ENCODE measurements around the gene MT1F.

The MT1F gene

DNA sequence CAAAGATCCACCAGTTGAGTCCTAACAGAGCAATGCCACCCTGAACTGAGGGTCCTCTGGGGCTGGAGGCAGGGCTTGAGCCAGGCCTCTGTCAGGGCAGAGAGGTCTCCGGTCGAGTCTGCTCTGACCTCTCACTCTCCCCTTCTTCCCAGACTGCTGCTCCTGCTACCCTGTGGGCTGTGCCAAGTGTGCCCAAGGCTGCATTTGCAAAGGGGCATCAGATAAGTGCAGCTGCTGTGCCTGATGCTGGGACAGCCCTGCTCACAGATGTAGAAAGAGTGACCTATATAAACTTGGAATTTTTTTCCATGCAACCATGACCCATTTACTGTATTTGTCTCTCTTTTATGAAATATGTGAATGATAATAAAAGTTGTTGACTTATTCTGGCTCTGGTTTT is 8.5 kb upstream of the MT1F start:
- Histone ChIP-seq H3K4me3 (replicated peaks; ENCODE audit: insufficient read depth, low read length) (no peak overlapping the region), H3K27ac (replicated peaks) (no peak overlapping the region), H3K27me3 (ENCODE audit: insufficient read depth, poor library complexity, severe bottlenecking) (peaks cover 63% of the 10 kb centered on the region)
- DNase-seq (ENCODE audit: low read depth in 1 of 2, low spot score in 1 of 2) = no peak
- no peak for TF ChIP-seq CTCF (IDR thresholded peaks at IDR 0.05; ENCODE audit: insufficient read depth, low read length)
- TF ChIP-seq GABPA (IDR thresholded peaks at IDR 0.05; ENCODE audit: low read depth) = no peak
- TF ChIP-seq REST (IDR thresholded peaks at IDR 0.05; ENCODE audit: insufficient replicate concordance, low read depth) = no peak
- no peak for TF ChIP-seq POLR2AphosphoS5 (IDR thresholded peaks at IDR 0.05; ENCODE audit: low read depth)
- no peak for TF ChIP-seq SPI1 (IDR thresholded peaks at IDR 0.05; ENCODE audit: borderline replicate concordance, low read depth)

DNA sequence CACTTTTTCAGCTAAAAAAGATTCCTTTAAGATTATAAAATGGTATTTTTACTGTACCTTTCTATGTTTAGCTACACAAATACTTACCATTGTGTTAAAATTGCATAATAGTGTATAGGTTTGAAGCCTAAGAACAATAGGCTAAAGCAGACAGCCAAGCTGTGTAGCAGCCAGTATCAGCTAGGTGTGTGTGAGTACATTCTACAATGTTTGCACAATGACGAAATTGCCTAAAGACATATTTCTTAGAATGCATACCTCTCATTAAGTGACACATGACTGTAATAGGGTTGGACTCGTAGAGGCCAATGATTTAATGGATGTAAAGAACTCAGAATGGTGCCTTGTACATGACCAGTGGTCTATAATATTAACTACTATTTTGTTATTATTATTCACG is 7.9 kb upstream of the MT1F start:
- TF ChIP-seq POLR2AphosphoS5 (IDR thresholded peaks at IDR 0.05; ENCODE audit: low read depth) (no peak), CTCF (IDR thresholded peaks at IDR 0.05; ENCODE audit: insufficient read depth, low read length) (no peak), GABPA (IDR thresholded peaks at IDR 0.05; ENCODE audit: low read depth) (no peak), SPI1 (IDR thresholded peaks at IDR 0.05; ENCODE audit: borderline replicate concordance, low read depth) (no peak), REST (IDR thresholded peaks at IDR 0.05; ENCODE audit: insufficient replicate concordance, low read depth) (no peak)
- peaks cover 58% of the 10 kb centered on the region for H3K27me3 ChIP-seq (ENCODE audit: insufficient read depth, poor library complexity, severe bottlenecking)
- no peak for DNase-seq (ENCODE audit: low read depth in 1 of 2, low spot score in 1 of 2)
- no peak overlapping the region for H3K4me3 ChIP-seq (replicated peaks; ENCODE audit: insufficient read depth, low read length)
- no peak overlapping the region for H3K27ac ChIP-seq (replicated peaks)

- no peak within 1 kb of the TSS for H3K27ac ChIP-seq (replicated peaks)
- no peak for DNase-seq (ENCODE audit: low read depth in 1 of 2, low spot score in 1 of 2)
- no peak within 1 kb of the TSS for H3K4me3 ChIP-seq (replicated peaks; ENCODE audit: insufficient read depth, low read length)
- TF ChIP-seq POLR2AphosphoS5 (IDR thresholded peaks at IDR 0.05; ENCODE audit: low read depth) (no peak), REST (IDR thresholded peaks at IDR 0.05; ENCODE audit: insufficient replicate concordance, low read depth) (no peak), GABPA (IDR thresholded peaks at IDR 0.05; ENCODE audit: low read depth) (no peak), SPI1 (IDR thresholded peaks at IDR 0.05; ENCODE audit: borderline replicate concordance, low read depth) (no peak), CTCF (IDR thresholded peaks at IDR 0.05; ENCODE audit: insufficient read depth, low read length) (no peak)
- peaks cover 46% of the 10 kb centered on the region for H3K27me3 ChIP-seq (ENCODE audit: insufficient read depth, poor library complexity, severe bottlenecking)
Measured at GRCh38 chr16:56651586-56651985, 6.2 kb upstream of the MT1F start, which contains the start of gene MT1B. Gene MT1B, plus strand, starts transcription at chr16:56651886. Its CDS starts 68 bp downstream, at chr16:56651954.

Data from HL-60 (cell line).